HG02623 (cell line): ENCODE data around the gene TNF.

Experiments
- ATAC-seq: cut with Tn5 transposase; IDR thresholded peaks from one replicate; pipeline ENCODE4 v1.9.1; 2021; ENCODE audit warnings: moderate library complexity; ENCODE audit not compliant: unreplicated experiment

TNF gene

DNA sequence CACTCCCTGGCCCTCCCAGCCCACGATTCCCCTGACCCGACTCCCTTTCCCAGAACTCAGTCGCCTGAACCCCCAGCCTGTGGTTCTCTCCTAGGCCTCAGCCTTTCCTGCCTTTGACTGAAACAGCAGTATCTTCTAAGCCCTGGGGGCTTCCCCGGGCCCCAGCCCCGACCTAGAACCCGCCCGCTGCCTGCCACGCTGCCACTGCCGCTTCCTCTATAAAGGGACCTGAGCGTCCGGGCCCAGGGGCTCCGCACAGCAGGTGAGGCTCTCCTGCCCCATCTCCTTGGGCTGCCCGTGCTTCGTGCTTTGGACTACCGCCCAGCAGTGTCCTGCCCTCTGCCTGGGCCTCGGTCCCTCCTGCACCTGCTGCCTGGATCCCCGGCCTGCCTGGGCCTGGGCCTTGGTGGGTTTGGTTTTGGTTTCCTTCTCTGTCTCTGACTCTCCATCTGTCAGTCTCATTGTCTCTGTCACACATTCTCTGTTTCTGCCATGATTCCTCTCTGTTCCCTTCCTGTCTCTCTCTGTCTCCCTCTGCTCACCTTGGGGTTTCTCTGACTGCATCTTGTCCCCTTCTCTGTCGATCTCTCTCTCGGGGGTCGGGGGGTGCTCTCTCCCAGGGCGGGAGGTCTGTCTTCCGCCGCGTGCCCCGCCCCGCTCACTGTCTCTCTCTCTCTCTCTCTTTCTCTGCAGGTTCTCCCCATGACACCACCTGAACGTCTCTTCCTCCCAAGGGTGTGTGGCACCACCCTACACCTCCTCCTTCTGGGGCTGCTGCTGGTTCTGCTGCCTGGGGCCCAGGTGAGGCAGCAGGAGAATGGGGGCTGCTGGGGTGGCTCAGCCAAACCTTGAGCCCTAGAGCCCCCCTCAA is 3.1 kb upstream of the TNF start, which contains the start of gene LTA:
Gene LTA (plus strand): TSS at position 249 of the 871 bp plus-strand sequence. CDS start 454 bp downstream, at position 703.
- ATAC-seq, result peak; percentile 37

DNA sequence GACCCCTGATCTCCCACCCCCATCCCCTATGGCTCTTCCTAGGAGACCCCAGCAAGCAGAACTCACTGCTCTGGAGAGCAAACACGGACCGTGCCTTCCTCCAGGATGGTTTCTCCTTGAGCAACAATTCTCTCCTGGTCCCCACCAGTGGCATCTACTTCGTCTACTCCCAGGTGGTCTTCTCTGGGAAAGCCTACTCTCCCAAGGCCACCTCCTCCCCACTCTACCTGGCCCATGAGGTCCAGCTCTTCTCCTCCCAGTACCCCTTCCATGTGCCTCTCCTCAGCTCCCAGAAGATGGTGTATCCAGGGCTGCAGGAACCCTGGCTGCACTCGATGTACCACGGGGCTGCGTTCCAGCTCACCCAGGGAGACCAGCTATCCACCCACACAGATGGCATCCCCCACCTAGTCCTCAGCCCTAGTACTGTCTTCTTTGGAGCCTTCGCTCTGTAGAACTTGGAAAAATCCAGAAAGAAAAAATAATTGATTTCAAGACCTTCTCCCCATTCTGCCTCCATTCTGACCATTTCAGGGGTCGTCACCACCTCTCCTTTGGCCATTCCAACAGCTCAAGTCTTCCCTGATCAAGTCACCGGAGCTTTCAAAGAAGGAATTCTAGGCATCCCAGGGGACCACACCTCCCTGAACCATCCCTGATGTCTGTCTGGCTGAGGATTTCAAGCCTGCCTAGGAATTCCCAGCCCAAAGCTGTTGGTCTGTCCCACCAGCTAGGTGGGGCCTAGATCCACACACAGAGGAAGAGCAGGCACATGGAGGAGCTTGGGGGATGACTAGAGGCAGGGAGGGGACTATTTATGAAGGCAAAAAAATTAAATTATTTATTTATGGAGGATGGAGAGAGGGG is 1.9 kb upstream of the TNF start:
- no peak for ATAC-seq

DNA sequence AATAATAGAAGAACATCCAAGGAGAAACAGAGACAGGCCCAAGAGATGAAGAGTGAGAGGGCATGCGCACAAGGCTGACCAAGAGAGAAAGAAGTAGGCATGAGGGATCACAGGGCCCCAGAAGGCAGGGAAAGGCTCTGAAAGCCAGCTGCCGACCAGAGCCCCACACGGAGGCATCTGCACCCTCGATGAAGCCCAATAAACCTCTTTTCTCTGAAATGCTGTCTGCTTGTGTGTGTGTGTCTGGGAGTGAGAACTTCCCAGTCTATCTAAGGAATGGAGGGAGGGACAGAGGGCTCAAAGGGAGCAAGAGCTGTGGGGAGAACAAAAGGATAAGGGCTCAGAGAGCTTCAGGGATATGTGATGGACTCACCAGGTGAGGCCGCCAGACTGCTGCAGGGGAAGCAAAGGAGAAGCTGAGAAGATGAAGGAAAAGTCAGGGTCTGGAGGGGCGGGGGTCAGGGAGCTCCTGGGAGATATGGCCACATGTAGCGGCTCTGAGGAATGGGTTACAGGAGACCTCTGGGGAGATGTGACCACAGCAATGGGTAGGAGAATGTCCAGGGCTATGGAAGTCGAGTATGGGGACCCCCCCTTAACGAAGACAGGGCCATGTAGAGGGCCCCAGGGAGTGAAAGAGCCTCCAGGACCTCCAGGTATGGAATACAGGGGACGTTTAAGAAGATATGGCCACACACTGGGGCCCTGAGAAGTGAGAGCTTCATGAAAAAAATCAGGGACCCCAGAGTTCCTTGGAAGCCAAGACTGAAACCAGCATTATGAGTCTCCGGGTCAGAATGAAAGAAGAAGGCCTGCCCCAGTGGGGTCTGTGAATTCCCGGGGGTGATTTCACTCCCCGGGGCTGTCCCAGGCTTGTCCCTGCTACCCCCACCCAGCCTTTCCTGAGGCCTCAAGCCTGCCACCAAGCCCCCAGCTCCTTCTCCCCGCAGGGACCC is 981 bp upstream of the TNF start:
- ATAC-seq, result no peak

DNA sequence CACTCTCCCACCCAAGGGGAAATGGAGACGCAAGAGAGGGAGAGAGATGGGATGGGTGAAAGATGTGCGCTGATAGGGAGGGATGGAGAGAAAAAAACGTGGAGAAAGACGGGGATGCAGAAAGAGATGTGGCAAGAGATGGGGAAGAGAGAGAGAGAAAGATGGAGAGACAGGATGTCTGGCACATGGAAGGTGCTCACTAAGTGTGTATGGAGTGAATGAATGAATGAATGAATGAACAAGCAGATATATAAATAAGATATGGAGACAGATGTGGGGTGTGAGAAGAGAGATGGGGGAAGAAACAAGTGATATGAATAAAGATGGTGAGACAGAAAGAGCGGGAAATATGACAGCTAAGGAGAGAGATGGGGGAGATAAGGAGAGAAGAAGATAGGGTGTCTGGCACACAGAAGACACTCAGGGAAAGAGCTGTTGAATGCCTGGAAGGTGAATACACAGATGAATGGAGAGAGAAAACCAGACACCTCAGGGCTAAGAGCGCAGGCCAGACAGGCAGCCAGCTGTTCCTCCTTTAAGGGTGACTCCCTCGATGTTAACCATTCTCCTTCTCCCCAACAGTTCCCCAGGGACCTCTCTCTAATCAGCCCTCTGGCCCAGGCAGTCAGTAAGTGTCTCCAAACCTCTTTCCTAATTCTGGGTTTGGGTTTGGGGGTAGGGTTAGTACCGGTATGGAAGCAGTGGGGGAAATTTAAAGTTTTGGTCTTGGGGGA is 754 bp downstream of the TNF start:
- ATAC-seq, result no peak

DNA sequence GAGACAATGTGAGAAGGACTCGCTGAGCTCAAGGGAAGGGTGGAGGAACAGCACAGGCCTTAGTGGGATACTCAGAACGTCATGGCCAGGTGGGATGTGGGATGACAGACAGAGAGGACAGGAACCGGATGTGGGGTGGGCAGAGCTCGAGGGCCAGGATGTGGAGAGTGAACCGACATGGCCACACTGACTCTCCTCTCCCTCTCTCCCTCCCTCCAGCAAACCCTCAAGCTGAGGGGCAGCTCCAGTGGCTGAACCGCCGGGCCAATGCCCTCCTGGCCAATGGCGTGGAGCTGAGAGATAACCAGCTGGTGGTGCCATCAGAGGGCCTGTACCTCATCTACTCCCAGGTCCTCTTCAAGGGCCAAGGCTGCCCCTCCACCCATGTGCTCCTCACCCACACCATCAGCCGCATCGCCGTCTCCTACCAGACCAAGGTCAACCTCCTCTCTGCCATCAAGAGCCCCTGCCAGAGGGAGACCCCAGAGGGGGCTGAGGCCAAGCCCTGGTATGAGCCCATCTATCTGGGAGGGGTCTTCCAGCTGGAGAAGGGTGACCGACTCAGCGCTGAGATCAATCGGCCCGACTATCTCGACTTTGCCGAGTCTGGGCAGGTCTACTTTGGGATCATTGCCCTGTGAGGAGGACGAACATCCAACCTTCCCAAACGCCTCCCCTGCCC is 1.7 kb downstream of the TNF start:
- ATAC-seq, result no peak

DNA sequence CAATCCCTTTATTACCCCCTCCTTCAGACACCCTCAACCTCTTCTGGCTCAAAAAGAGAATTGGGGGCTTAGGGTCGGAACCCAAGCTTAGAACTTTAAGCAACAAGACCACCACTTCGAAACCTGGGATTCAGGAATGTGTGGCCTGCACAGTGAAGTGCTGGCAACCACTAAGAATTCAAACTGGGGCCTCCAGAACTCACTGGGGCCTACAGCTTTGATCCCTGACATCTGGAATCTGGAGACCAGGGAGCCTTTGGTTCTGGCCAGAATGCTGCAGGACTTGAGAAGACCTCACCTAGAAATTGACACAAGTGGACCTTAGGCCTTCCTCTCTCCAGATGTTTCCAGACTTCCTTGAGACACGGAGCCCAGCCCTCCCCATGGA is 2.2 kb downstream of the TNF start:
- no peak for ATAC-seq

DNA sequence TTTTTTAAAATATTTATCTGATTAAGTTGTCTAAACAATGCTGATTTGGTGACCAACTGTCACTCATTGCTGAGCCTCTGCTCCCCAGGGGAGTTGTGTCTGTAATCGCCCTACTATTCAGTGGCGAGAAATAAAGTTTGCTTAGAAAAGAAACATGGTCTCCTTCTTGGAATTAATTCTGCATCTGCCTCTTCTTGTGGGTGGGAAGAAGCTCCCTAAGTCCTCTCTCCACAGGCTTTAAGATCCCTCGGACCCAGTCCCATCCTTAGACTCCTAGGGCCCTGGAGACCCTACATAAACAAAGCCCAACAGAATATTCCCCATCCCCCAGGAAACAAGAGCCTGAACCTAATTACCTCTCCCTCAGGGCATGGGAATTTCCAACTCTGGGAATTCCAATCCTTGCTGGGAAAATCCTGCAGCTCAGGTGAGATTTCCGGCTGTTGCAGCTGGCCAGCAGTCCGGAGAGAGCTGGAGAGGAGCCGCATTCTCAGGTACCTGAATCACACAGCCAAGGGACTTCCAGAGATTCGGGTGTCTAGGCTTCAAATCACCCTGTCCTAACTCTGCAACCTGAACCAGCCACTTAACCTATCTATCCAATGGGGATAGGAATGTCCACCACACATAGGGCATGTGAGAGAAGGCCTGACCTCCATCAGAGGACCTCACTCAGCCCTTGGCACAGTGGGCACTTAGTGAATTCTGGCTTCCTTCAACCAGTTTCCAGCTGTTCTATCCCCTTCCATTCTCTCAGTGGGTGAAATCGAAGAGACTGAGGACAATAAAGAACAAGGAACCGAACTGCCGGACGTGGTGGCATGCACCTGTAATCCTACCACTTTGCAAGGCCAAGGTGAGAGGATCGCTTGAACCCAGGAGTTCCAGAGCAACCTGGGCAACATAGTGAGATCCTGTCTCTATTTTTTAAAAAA is 3.1 kb downstream of the TNF start:
- ATAC-seq, result no peak

DNA sequence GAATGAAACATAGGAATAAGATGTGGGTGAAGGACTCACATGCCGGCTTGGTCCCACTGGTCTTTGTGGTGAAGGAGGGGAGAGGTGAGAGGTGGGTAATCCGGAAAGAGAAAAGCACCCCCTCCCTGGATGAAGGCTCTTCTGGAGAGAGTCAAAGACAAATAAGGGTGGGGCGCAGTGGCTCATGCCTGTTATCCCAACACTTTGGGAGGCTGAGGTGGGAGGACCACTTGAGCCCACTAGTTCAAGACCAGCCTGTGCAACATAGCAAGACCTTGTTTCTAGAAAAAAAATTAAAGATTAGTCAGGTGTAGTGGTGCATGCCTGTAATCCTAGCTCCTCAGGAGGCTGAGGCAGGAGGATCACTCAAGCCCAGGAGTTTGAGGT is 3.7 kb downstream of the TNF start:
- no peak for ATAC-seq

DNA sequence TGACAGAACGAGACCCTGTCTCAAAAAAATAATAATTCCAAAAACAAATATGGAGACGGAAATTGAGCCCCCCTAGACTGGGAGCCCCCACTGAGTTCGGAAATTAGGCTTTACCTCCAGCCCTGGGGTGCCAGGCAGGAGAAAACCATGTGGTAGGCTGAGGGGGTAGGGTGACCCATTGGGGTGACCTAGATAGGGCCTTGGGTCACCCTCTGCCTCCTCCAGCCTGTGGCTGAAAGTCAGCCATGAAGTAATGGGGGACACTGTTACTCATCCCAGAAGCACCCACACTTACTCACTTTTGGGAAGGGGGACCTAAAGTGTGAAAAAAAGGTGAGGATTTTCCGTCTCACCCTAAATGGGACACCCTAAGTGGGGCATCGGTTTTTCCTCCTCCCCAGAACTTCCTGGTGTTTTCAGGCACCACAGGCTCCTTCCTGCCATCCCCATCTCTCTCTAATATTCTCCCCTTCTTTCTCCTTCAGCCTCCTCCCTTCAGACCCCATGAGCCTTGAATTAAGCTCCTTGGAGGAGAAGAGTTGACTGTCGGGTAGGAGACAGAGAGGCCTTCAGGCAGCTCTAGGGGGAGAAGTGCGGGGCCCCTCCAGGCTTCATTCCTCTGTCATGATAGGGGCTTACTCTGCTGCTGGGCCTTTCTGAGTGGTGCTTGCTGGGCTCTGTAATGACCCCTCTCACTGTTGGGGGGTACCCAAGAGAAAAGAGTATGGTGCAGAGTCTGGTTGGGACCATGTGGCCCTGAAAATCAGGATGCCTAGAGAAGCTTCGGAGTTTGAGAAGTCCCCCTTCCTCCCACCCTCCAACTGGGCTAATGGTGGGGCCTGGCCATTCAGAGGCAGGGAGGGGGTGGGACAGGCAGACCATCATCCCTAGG is 4.4 kb downstream of the TNF start:
- no peak for ATAC-seq

DNA sequence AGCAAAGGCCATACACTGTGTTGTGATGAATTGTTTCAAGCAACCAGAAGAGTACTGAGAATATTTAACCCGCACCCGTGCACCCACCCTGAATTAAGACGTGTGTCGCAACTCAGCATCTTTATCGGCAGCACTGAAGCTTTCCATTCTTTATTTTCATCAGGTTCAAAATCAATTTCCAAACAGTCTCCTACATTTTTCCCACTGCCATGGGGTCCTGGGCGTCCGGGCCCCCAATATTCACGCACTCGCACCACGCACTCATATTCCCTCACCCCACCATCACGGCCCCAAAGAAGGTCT is 5.0 kb downstream of the TNF start:
- no peak for ATAC-seq

DNA sequence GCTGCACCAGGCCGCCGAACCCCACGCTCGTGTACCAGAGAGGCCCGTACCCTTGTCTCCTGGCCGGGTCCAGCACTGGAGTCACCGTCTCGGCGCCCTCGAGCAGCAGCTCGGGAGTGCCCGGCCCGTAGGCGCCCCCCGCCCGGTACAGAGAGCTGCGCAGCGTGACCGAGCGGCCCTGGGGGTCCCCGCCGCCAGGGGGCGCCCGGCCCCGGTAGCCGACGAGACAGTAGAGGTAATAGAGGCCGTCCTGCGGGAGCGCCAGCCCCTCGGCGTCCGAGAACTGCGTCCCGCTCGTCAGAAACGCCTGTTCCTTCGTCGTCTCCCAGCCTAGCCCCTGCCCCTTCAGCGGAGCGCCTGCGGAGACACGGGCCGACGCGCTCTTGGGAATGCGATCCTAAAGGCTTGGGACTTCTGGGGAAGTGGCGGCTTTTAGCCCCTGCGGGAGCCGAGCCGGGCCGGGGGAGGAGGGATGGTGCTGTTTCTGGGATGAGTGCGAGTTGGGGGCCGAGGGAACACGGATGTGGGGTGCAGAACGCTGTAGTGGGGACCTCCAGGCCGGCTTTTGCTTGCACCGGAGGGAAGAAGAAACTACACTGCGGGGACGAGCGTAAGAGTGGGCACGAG is 5.6 kb downstream of the TNF start:
- ATAC-seq, result peak; percentile 49

DNA sequence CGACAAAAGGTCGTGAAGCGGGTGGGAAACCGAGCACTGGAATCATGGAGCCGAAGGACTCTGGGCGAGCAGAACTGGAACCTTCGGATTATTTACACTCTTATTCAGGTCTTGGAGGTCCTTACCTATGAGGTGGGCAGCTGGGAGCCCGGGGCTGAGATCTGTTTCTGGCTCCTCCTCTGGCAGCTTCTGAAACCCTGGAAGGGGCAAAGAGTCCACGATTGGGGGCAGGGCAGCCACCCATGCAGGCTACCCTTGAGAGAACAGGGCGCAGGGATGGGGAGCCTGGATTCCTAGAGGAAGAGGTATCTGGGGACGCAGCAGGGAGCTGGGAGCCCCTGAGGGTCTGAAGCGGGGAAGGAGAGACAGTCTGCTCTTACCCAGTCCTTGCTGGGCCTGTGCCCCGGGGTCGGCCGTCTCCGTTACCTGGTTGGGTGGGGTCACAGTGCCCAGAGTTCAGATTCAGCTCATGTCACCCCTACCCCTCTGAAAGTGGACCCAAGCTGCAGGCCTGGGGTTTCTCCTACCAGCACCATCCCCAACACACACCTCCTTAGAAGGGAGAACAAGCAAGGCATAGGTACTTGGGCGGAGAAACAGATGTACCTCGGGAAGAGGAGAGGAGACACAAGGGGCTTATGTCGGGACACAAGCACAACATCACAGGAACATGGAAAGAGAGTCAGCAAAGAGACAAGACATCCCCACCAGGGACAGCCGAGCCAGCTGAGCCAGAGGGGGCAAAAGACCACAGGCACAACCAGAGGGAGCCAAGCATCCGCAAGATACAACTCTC is 6.3 kb downstream of the TNF start:
- no peak for ATAC-seq

DNA sequence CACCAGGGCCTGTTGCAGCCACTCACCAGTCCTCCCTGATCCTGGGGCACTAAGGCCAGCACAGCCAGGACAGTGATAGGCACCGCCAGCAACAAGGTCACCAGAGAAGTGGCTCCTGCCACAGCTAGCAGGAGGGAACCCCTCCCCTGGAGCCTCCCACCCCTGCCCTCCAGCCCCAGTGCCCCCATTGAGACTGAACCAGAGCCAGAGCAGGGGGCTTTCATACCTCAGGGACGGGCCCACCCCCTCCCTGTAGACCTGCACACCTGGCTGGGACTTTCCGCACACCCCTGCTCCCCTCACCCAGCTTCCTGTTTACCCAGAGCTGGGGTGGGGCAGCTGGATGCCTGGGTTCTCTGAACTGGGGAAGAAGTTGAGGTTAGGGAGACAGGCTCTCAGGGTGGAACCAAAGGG is 6.9 kb downstream of the TNF start, which contains the start of gene LTB:
Gene LTB (minus strand): TSS at position 195 of the 414 bp plus-strand sequence. CDS start 7 bp downstream, at position 188.
- no peak for ATAC-seq

DNA sequence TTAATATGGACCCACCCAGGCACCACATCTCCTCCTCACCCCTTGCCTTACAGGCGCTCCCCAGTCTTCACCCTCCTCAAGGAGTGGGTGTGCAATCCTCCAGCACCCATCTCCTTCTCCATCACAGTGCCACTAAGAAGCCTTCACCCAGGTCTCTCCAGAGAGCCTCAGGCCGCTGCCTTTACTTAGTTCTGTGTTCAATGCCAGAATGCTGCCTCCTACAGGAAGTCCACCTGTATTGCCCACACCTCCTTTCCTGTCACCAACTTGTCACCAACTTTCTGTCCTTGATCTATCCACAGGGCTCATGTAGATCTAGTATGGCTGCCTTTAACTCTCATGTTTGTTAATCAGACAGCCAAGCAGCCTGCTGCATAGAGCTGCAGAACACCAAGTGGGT is 10.1 kb downstream of the TNF start:
- ATAC-seq, result no peak

DNA sequence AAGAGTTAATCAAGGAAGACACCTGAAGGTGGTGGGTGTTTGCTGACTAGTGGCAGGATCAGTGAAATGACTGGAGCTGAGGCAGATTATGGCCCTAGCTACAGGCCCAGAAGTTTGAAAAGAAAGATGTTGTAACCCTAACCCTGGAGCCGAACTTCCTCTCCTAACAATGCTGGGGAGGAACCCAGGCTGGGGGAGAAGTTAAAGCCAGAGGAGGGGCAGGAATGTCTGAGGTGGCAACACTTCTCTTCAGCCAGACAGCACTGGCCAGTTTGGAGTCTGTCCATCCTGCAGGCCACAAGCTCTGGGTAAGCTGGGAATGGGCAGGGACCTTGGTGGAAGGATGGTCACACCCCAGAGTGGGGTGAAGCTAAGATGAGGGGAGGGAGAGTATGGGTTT is 10.6 kb downstream of the TNF start, which contains the start of gene LST1:
Gene LST1 (plus strand): TSS at position 270 of the 400 bp plus-strand sequence. CDS start 1,023 bp downstream, outside the sequence.
- no peak for ATAC-seq

DNA sequence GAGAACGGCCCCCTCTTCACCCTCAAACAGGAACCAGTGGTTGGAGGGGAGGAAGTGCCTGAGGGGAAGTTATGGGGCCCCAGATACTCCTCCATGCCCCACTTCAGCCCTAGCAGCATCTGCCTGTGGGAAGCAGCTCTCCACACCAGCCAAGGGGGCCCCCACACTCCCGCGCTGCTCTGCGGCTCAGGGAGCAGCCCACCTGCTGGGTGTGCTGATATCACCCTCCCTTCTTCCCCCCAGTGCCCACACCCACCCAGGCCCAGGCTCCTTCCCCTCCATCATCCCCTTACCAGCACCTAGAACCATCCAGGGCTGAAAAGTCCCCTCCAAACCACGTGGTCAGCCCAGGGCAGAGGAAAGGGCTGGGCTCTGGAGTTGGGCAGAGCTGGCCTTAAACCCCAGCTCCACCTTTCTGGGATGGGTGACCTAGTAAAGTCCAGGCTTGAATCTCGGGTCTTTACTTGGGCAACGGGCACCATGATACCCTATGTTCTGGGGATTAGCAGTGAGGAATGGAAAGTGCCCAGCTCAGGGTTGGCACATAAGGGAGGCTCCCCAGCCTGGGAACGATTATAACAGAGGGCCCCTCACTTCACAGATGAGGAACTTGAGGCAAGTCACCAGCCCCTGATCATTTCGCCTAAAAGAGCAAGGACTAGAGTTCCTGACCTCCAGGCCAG is 11.4 kb downstream of the TNF start:
- ATAC-seq, result no peak
